Endothelial cell of umbilical vein (primary cell): Measurements from ENCODE around the gene WDR77. TPM values are rescaled to one million over a fixed set of nuclear protein-coding genes. Genes with fewer than 3 reads are reported as not detected.

Experiments
- BruUV-seq: library from RNA; stranded (reverse); fragments of 400-500 nt; replicated peaks from 2 replicates; lab custom pipeline; 2021; lab: Mats Ljungman, UMichigan
- CTCF ChIA-PET: fragments of 300-600, 350-600 bp; sonication (Branson Sonifier 250); formaldehyde crosslinking; loops from one replicate; lab custom pipeline; 2021; ENCODE audit warnings: antibody characterized with exemption, inconsistent platforms; lab: Charles Lee
- POLR2A ChIA-PET: fragments of 300-600, 350-600 bp; sonication (Branson Sonifier 250); formaldehyde crosslinking; loops from one replicate; lab custom pipeline; 2021; ENCODE audit warnings: antibody characterized with exemption, inconsistent platforms; lab: Charles Lee
- DNase-seq: peaks from one replicate; pipeline ENCODE4 v3.0.0-alpha.2; 2011; ENCODE audit warnings: low read depth, low spot score
- FAIRE-seq: peaks from 2 replicates; lab custom pipeline; 2011; peaks lifted over from hg19 to GRCh38; lab: Jason Lieb, UNC
- H2AFZ ChIP-seq: 2 replicates; pipeline ENCODE4 v1.6.0; 2012; ENCODE audit warnings: low read depth, low read length, control low read depth, inconsistent platforms
- H3K27ac ChIP-seq: 2 replicates; pipeline ENCODE4 v1.5.1; 2011; ENCODE audit warnings: low read depth, mild to moderate bottlenecking, control low read depth, low read length, moderate library complexity; ENCODE audit not compliant: insufficient read depth
- H3K27me3 ChIP-seq, 2 experiments: 2 replicates each; pipeline versions ENCODE4 v1.6.0 to v1.6.1; 2011; ENCODE audit warnings: low read length in 2 of 2, mixed read lengths in 1 of 2; ENCODE audit not compliant: control insufficient read depth in 2 of 2, insufficient read depth in 2 of 2
- H3K36me3 ChIP-seq, 2 experiments: 2 replicates in 1 of 2; 3 replicates in 1 of 2; pipeline ENCODE4 v1.5.1; 2011; ENCODE audit warnings: low read length in 2 of 2, mild to moderate bottlenecking in 1 of 2, moderate library complexity in 1 of 2; ENCODE audit not compliant: control insufficient read depth in 2 of 2, insufficient read depth in 2 of 2; ENCODE audit errors: extremely low read depth in 1 of 2
- H3K4me1 ChIP-seq: 3 replicates; pipeline ENCODE4 v1.5.1; 2011; ENCODE audit warnings: mild to moderate bottlenecking, low read length; ENCODE audit not compliant: control insufficient read depth, insufficient read depth; ENCODE audit errors: extremely low read depth
- H3K4me2 ChIP-seq: 2 replicates; pipeline ENCODE4 v1.6.1; 2011; ENCODE audit warnings: low read length, control low read depth, mixed read lengths; ENCODE audit not compliant: insufficient read depth
- H3K4me3 ChIP-seq, 3 experiments: fragments of 200-600 bp in 1 of 3; sonication (generic), shearing (Covaris generic) in 1 of 3; replicated peaks in 1 of 3; 2 replicates each; pipeline ENCODE4 v1.5.1; 2011 to 2016; ENCODE audit warnings: control low read depth in 3 of 3, low read length in 3 of 3, mild to moderate bottlenecking in 2 of 3, inconsistent platforms in 1 of 3, low read depth in 1 of 3, moderate library complexity in 1 of 3; ENCODE audit not compliant: insufficient read depth in 1 of 3
- H3K79me2 ChIP-seq: 2 replicates; pipeline ENCODE4 v1.6.0; 2012; ENCODE audit warnings: low read length, inconsistent platforms; ENCODE audit not compliant: control insufficient read depth, insufficient read depth
- H3K9ac ChIP-seq: replicated peaks from 2 replicates; pipeline ENCODE3; 2011; ENCODE audit warnings: low read length, control low read depth; ENCODE audit not compliant: insufficient read depth; ENCODE audit errors: extremely low read depth
- H3K9me1 ChIP-seq: replicated peaks from 3 replicates; pipeline ENCODE4 v1.6.0; 2011; ENCODE audit warnings: mild to moderate bottlenecking, low read length; ENCODE audit not compliant: control insufficient read depth, insufficient read depth; ENCODE audit errors: extremely low read depth
- H3K9me3 ChIP-seq: replicated peaks from 2 replicates; pipeline ENCODE4 v1.5.1; 2012; ENCODE audit warnings: low read length, inconsistent platforms; ENCODE audit not compliant: control insufficient read depth, insufficient read depth
- H4K20me1 ChIP-seq: replicated peaks from 2 replicates; pipeline ENCODE3; 2011; ENCODE audit warnings: mild to moderate bottlenecking, low read length; ENCODE audit not compliant: control insufficient read depth, insufficient read depth; ENCODE audit errors: extremely low read depth
- EZH2 ChIP-seq: IDR thresholded peaks from 2 replicates; pipeline ENCODE4 v1.6.1; 2012; ENCODE audit warnings: borderline replicate concordance, low read depth, mild to moderate bottlenecking, moderate library complexity, low read length, inconsistent platforms; ENCODE audit not compliant: severe bottlenecking
- FOS ChIP-seq: IDR thresholded peaks from 2 replicates; pipeline ENCODE4 v1.6.1; 2011; ENCODE audit warnings: mild to moderate bottlenecking, low read length, moderate library complexity, borderline replicate concordance; ENCODE audit not compliant: insufficient read depth
- GATA2 ChIP-seq: IDR thresholded peaks from 2 replicates; pipeline ENCODE4 v1.7.0; 2011; ENCODE audit warnings: low read depth, mild to moderate bottlenecking, moderate library complexity, mixed read lengths, low read length; ENCODE audit not compliant: insufficient read length, insufficient read depth
- JUN ChIP-seq: IDR thresholded peaks from 2 replicates; pipeline ENCODE4 v1.6.1; 2011; ENCODE audit warnings: borderline replicate concordance, low read depth; ENCODE audit not compliant: insufficient read length, insufficient read depth
- MYC ChIP-seq: IDR thresholded peaks from one replicate; pipeline ENCODE4 v1.6.1; 2011; ENCODE audit warnings: mild to moderate bottlenecking, low read depth, low read length
- POLR2A ChIP-seq: IDR thresholded peaks from 2 replicates; pipeline ENCODE4 v1.6.1; 2012; ENCODE audit warnings: low read depth, mild to moderate bottlenecking, control low read depth, low read length
- POLR2AphosphoS5 ChIP-seq: IDR thresholded peaks from 2 replicates; pipeline ENCODE4 v1.6.1; 2012; ENCODE audit warnings: low read depth, mild to moderate bottlenecking, control low read depth, low read length, moderate library complexity; ENCODE audit not compliant: insufficient read depth
- dilution Hi-C: fragments of 300-500 bp; cut with MboI; formaldehyde crosslinking; loops from one replicate; pipeline ENCODE4 v1.15.0; 2019; ENCODE audit warnings: low sequenced_read_pairs; ENCODE audit not compliant: extremely low pct_ligation_motif_present
- intact Hi-C: fragments of 100-400 bp; cut with micrococcal nuclease; formaldehyde crosslinking; loops from one replicate; pipeline ENCODE4 v1.10.0; 2022
- polyA plus RNA-seq, 4 experiments: library from polyadenylated mRNA; depleted of rRNA in 3 of 4; stranded (reverse) in 3 of 4; unstranded in 1 of 4; fragments of >200 nt; gene quantifications; 2 replicates each; pipeline versions ENCODE4 v1.2.1 to v1.2.3, GENCODE V29; 2011 to 2012; ENCODE audit warnings: missing spikeins in 1 of 4
- total RNA-seq: library from RNA; stranded (reverse); gene quantifications from 2 replicates; pipeline ENCODE4 v1.2.3, GENCODE V29; 2021
- TF ChIP-seq, protein P1 (sequence below), 2 donors: IDR thresholded peaks; 1 replicate in 1 of 2; 2 replicates in 1 of 2; pipeline ENCODE4 v1.5.1; 2011; ENCODE audit warnings: low read length in 2 of 2, mild to moderate bottlenecking in 2 of 2, moderate library complexity in 2 of 2, control low read depth in 1 of 2, inconsistent platforms in 1 of 2, low read depth in 1 of 2; ENCODE audit not compliant: insufficient read depth in 1 of 2; ENCODE audit errors: extremely low read depth in 1 of 2
- TF ChIP-seq, protein P2 (sequence below): IDR thresholded peaks from 2 replicates; pipeline ENCODE4 v1.6.1; 2011; ENCODE audit not compliant: insufficient read depth, insufficient read length

Gene WDR77
- total and polyA plus RNA-seq, 2 donors (not counting 3 experiments of a cell fraction or from before 2014, with no cell fraction given) = 41.3 to 116 TPM

DNA sequence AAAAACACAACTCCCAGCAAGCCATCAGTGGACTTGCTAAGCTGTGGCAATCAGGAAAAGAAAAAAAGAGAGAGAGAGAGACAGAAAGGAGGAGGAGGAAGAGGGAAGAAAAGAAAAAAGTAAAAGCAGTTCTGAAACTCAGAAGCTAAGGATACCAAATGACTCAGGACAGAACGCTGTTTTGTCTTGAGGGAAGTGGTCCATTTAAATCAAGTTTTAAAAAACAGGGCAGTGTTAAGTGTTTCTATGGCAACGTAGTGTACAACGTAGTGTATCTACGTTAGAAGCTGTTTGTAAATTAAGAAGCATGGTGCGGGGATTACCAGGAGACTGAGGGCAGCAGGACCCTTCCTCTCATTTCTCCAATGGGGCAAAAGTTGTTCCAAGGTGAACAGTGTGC lies 48.5 kb upstream of the WDR77 start:
- dilution Hi-C loops = no loop called here
- intact Hi-C loops = no loop called here

DNA sequence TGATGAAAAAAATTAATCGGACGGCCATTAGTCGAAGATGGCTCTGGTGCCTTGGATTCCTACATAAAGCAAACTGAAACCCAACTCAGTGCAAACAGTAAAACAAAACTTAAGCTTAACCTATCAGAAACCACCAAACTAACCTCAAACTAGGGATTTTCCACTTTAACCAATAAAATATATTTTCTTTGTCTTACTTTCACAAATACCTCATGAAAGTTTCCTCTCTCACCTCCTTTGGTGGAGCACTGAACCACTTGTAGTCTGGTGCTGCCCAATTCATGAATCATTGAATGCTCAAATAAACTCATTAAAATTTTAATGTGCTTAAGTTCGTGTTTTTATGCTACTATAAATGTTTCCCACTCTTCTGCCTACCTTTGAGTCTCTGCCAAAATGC lies 47.3 kb upstream of the WDR77 start:
- no peak overlapping the region for H3K4me3 ChIP-seq
- POLR2A ChIA-PET = no interaction called here
- intact Hi-C loops = no loop called here
- BruUV-seq = no TSS peak
- no peaks in the 10 kb centered on the region for H3K4me1 ChIP-seq
- H4K20me1 ChIP-seq = no peaks in the 10 kb centered on the region
- no peaks in the 10 kb centered on the region for H3K79me2 ChIP-seq
- H2AFZ ChIP-seq = no peak overlapping the region
- DNase-seq (no peak), FAIRE-seq (no peak)
- H3K4me2 ChIP-seq = no peak overlapping the region
- no peak overlapping the region for H3K9ac ChIP-seq
- no peaks in the 10 kb centered on the region for H3K36me3 ChIP-seq
- dilution Hi-C loops = no loop called here
- CTCF ChIA-PET = interaction anchor here (1.5 to 5.3 kb wide), 2 partner anchors 11 to 15 kb away, joined by 3 to 28 read pairs; no protein-coding TSS in a partner anchor
- no peaks in the 10 kb centered on the region for H3K9me1 ChIP-seq
- H3K27ac ChIP-seq = no peak overlapping the region
- no peaks in the 10 kb centered on the region for H3K9me3 ChIP-seq
- peaks cover 20 to 29% of the 10 kb centered on the region in 2 experiments for H3K27me3 ChIP-seq
- TF ChIP-seq GATA2 (no peak), POLR2AphosphoS5 (no peak), POLR2A (no peak), MYC (no peak), FOS (no peak), EZH2 (no peak), JUN (no peak)
- TF ChIP-seq, protein P1, sequence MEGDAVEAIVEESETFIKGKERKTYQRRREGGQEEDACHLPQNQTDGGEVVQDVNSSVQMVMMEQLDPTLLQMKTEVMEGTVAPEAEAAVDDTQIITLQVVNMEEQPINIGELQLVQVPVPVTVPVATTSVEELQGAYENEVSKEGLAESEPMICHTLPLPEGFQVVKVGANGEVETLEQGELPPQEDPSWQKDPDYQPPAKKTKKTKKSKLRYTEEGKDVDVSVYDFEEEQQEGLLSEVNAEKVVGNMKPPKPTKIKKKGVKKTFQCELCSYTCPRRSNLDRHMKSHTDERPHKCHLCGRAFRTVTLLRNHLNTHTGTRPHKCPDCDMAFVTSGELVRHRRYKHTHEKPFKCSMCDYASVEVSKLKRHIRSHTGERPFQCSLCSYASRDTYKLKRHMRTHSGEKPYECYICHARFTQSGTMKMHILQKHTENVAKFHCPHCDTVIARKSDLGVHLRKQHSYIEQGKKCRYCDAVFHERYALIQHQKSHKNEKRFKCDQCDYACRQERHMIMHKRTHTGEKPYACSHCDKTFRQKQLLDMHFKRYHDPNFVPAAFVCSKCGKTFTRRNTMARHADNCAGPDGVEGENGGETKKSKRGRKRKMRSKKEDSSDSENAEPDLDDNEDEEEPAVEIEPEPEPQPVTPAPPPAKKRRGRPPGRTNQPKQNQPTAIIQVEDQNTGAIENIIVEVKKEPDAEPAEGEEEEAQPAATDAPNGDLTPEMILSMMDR (IDR thresholded peaks at IDR 0.05; ENCODE audit: extremely low read depth in 1 of 2, insufficient read depth in 1 of 2, low read depth in 1 of 2, low read length in 2 of 2) = no peak
- TF ChIP-seq, protein P2, sequence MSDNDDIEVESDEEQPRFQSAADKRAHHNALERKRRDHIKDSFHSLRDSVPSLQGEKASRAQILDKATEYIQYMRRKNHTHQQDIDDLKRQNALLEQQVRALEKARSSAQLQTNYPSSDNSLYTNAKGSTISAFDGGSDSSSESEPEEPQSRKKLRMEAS = no peak

More for the DNA sequence above, 48.5 kb upstream of the WDR77 start:
- no peak for FAIRE-seq
- TF ChIP-seq MYC = no peak
- H3K4me3 ChIP-seq = no peak overlapping the region
- CTCF ChIA-PET = interaction anchor here (1.5 to 5.3 kb wide), 3 partner anchors 10 to 16 kb away, joined by 3 to 39 read pairs (median 28); no protein-coding TSS in a partner anchor
- no peak for DNase-seq
- POLR2A ChIA-PET = no interaction called here
- H3K79me2 ChIP-seq = no peaks in the 10 kb centered on the region
- H3K9me1 ChIP-seq = no peaks in the 10 kb centered on the region
- H4K20me1 ChIP-seq = no peaks in the 10 kb centered on the region
- no peak overlapping the region for H3K4me2 ChIP-seq
- H3K27me3 ChIP-seq = peaks cover 18 to 29% of the 10 kb centered on the region in 2 experiments
- no peaks in the 10 kb centered on the region for H3K36me3 ChIP-seq
- H3K9ac ChIP-seq = no peak overlapping the region
- H3K9me3 ChIP-seq = no peaks in the 10 kb centered on the region
- no peaks in the 10 kb centered on the region for H3K4me1 ChIP-seq
- no TSS peak for BruUV-seq
- H2AFZ ChIP-seq = no peak overlapping the region
- no peak overlapping the region for H3K27ac ChIP-seq
